A549 (cell line): ENCODE results near the gene ZIC1. TPM values are rescaled to one million over a fixed set of nuclear protein-coding genes. Genes with fewer than 3 reads are reported as not detected.

Experiments
- ATAC-seq, 2 experiments: fragments of 200-7000 bp in 1 of 2; fragments of >200 bp in 1 of 2; cut with Nextera tagmentation in 1 of 2; cut with Tn5 transposase in 1 of 2; 3 replicates each; pipeline versions ENCODE4 v1.8.0 to v1.9.1; 2018 to 2020; ENCODE audit warnings: mild to moderate bottlenecking in 1 of 2, moderate library complexity in 1 of 2
- CTCF ChIA-PET: fragments of 300-600 bp; sonication (Branson Sonifier 250); formaldehyde crosslinking; extraction: SDS; loops from one replicate; lab custom pipeline; 2021; ENCODE audit warnings: antibody characterized with exemption, inconsistent platforms; lab: Yijun Ruan, JAX
- POLR2A ChIA-PET: fragments of 350-600 bp; formaldehyde crosslinking; extraction: SDS; loops from one replicate; lab custom pipeline; 2021; ENCODE audit warnings: antibody characterized with exemption, inconsistent platforms; lab: Yijun Ruan, JAX
- DNase-seq, 2 experiments: peaks; one replicate each; pipeline versions ENCODE4 v3.0.0 to v3.0.0-alpha.2; 2011 to 2016; ENCODE audit warnings: low read depth in 1 of 2, low spot score in 1 of 2
- FAIRE-seq: peaks from 2 replicates; lab custom pipeline; 2011; peaks lifted over from hg19 to GRCh38; lab: Jason Lieb, UNC
- H3K27ac ChIP-seq, 2 experiments: fragments of >200 bp; sonication (Bioruptor Twin); formaldehyde crosslinking; 3 replicates each; pipeline ENCODE4 v1.5.1; 2016 to 2017
- H3K4me1 ChIP-seq: fragments of >200 bp; sonication (Bioruptor Twin); formaldehyde crosslinking; 3 replicates; pipeline ENCODE4 v1.6.1; 2016
- H3K4me2 ChIP-seq: fragments of >200 bp; sonication (Bioruptor Twin); formaldehyde crosslinking; 3 replicates; pipeline ENCODE4 v1.6.1; 2016
- H3K4me3 ChIP-seq: fragments of >200 bp; sonication (Bioruptor Twin); formaldehyde crosslinking; 3 replicates; pipeline ENCODE4 v1.5.1; 2016
- H3K9me3 ChIP-seq: fragments of >200 bp; sonication (Bioruptor Twin); formaldehyde crosslinking; 3 replicates; pipeline ENCODE4 v1.6.1; 2016
- CBX2 ChIP-seq: fragments of 200-600 bp; sonication (generic); IDR thresholded peaks from 2 replicates; pipeline ENCODE4 v1.6.1; 2016; ENCODE audit warnings: low read depth, mild to moderate bottlenecking, borderline replicate concordance
- CHD2 ChIP-seq: fragments of 150-350 bp; IDR thresholded peaks from 2 replicates; pipeline ENCODE4 v1.6.1; 2014; ENCODE audit warnings: low read length; ENCODE audit not compliant: partially characterized antibody
- EHMT2 ChIP-seq: fragments of 200-600 bp; sonication (generic); IDR thresholded peaks from 2 replicates; pipeline ENCODE4 v1.6.1; 2016; ENCODE audit warnings: antibody characterized with exemption, low read depth, mild to moderate bottlenecking, moderate library complexity
- FOSB ChIP-seq: fragments of 250-450 bp; sonication (Bioruptor Pico); IDR thresholded peaks from 2 replicates; pipeline ENCODE4 v1.5.0; 2020; ENCODE audit warnings: mild to moderate bottlenecking, moderate library complexity
- HMGXB4 ChIP-seq: fragments of 250-450 bp; sonication (Bioruptor Pico); IDR thresholded peaks from 2 replicates; pipeline ENCODE4 v1.5.0; 2021; ENCODE audit warnings: mild to moderate bottlenecking, moderate library complexity, borderline replicate concordance
- HOXB5 ChIP-seq: fragments of 250-450 bp; sonication (Bioruptor Pico); IDR thresholded peaks from 2 replicates; pipeline ENCODE4 v1.5.0; 2020; ENCODE audit warnings: mild to moderate bottlenecking, moderate library complexity
- JUNB ChIP-seq: fragments of >200 bp; sonication (Bioruptor Twin); formaldehyde crosslinking; IDR thresholded peaks from 2 replicates; pipeline ENCODE4 v1.6.1; 2016
- MAFK ChIP-seq: fragments of 450-650 bp; IDR thresholded peaks from 2 replicates; pipeline ENCODE4 v1.6.1; 2014; ENCODE audit not compliant: partially characterized antibody
- NR3C1 ChIP-seq: fragments of >200 bp; sonication (Bioruptor Twin); formaldehyde crosslinking; IDR thresholded peaks from 3 replicates; pipeline ENCODE4 v1.6.1; 2017
- RFX5 ChIP-seq: fragments of 450-650 bp; IDR thresholded peaks from 2 replicates; pipeline ENCODE4 v1.7.1; 2014; ENCODE audit warnings: antibody characterized with exemption, mild to moderate bottlenecking, moderate library complexity
- RNF2 ChIP-seq: fragments of 200-600 bp; sonication (generic); IDR thresholded peaks from 2 replicates; pipeline ENCODE4 v1.6.1; 2016; ENCODE audit warnings: low read depth, mild to moderate bottlenecking, antibody characterized with exemption, moderate library complexity, borderline replicate concordance
- TFCP2L1 ChIP-seq: fragments of 250-450 bp; sonication (Bioruptor Pico); IDR thresholded peaks from 2 replicates; pipeline ENCODE4 v1.5.0; 2021; ENCODE audit warnings: mild to moderate bottlenecking
- USF2 ChIP-seq: fragments of 450-650 bp; IDR thresholded peaks from 2 replicates; pipeline ENCODE4 v1.6.1; 2014; ENCODE audit warnings: antibody characterized with exemption
- ZC3H11A ChIP-seq: fragments of 450-650 bp; IDR thresholded peaks from 2 replicates; pipeline ENCODE4 v1.6.1; 2014; ENCODE audit warnings: antibody characterized with exemption, mild to moderate bottlenecking
- WGBS: methylation state at CpG from one replicate; pipeline ENCODE4 v1.1.6; 2017; ENCODE audit errors: missing lambda C conversion rate; 5-methylcytosine and 5-hydroxymethylcytosine counted together
- polyA plus RNA-seq, 4 experiments: library from polyadenylated mRNA; depleted of rRNA in 3 of 4; stranded (reverse); fragments of >200 nt; fragmentation: RNase III in 1 of 4; extraction: RNeasy Plus Mini Kit Qiagen cat#74134 plus additional on column Dnase treatment in 1 of 4; gene quantifications; 2 replicates in 3 of 4; 3 replicates in 1 of 4; pipeline ENCODE4 v1.2.3, GENCODE V29; 2011 to 2017
- TF ChIP-seq, protein P1 (sequence below): fragments of 200-600 bp; sonication (generic); IDR thresholded peaks from 2 replicates; pipeline ENCODE4 v1.6.1; 2016; ENCODE audit warnings: antibody characterized with exemption, mild to moderate bottlenecking, moderate library complexity

Gene ZIC1
- polyA plus RNA-seq, 2 of the 4 experiments (the other 2 are of a cell fraction), result 0.01 TPM; not detected in 1

- H3K4me2 ChIP-seq, result no peak overlapping the region
- ATAC-seq, result no peak
- H3K9me3 ChIP-seq, result 0 out of 3 replicates have a peak, but pooled peaks cover 4% of the 10 kb centered on the region
- ChIA-PET POLR2A (no interaction called here), CTCF (no interaction called here)
- H3K4me1 ChIP-seq, result no peaks in the 10 kb centered on the region
- FAIRE-seq, result no peak
- no peak for DNase-seq
- no peak overlapping the region for H3K27ac ChIP-seq
- no peak overlapping the region for H3K4me3 ChIP-seq
- 6% methylated on average over 6 of the region's 6 CpGs for WGBS
- TF ChIP-seq NR3C1, result no peak
Measured at GRCh38 chr3:147365196-147366115, 43.7 kb upstream of the ZIC1 start.

GRCh38 chr3:147367676-147368075, 41.5 kb upstream of the ZIC1 start:
- 0 out of 3 replicates have a peak, but pooled peaks cover 4% of the 10 kb centered on the region for H3K9me3 ChIP-seq
- ATAC-seq, result no peak
- FAIRE-seq, result no peak
- H3K27ac ChIP-seq, result no peak overlapping the region
- no peak overlapping the region for H3K4me2 ChIP-seq
- POLR2A ChIA-PET, result no interaction called here
- WGBS, result 0% methylated on average over 1 of the region's 1 CpG
- no peak for DNase-seq
- TF ChIP-seq EHMT2 (no peak), NR3C1 (no peak), ZC3H11A (no peak), MAFK (no peak), HOXB5 (CRISPR knock-in tag) (no peak), JUNB (no peak), TFCP2L1 (CRISPR knock-in tag) (no peak), CBX2 (no peak), RFX5 (no peak), CHD2 (no peak), HMGXB4 (CRISPR knock-in tag) (no peak), FOSB (no peak)
- TF ChIP-seq, protein P1, sequence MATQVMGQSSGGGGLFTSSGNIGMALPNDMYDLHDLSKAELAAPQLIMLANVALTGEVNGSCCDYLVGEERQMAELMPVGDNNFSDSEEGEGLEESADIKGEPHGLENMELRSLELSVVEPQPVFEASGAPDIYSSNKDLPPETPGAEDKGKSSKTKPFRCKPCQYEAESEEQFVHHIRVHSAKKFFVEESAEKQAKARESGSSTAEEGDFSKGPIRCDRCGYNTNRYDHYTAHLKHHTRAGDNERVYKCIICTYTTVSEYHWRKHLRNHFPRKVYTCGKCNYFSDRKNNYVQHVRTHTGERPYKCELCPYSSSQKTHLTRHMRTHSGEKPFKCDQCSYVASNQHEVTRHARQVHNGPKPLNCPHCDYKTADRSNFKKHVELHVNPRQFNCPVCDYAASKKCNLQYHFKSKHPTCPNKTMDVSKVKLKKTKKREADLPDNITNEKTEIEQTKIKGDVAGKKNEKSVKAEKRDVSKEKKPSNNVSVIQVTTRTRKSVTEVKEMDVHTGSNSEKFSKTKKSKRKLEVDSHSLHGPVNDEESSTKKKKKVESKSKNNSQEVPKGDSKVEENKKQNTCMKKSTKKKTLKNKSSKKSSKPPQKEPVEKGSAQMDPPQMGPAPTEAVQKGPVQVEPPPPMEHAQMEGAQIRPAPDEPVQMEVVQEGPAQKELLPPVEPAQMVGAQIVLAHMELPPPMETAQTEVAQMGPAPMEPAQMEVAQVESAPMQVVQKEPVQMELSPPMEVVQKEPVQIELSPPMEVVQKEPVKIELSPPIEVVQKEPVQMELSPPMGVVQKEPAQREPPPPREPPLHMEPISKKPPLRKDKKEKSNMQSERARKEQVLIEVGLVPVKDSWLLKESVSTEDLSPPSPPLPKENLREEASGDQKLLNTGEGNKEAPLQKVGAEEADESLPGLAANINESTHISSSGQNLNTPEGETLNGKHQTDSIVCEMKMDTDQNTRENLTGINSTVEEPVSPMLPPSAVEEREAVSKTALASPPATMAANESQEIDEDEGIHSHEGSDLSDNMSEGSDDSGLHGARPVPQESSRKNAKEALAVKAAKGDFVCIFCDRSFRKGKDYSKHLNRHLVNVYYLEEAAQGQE, result no peak
- no peaks in the 10 kb centered on the region for H3K4me1 ChIP-seq
- CTCF ChIA-PET, result no interaction called here
- H3K4me3 ChIP-seq, result no peak overlapping the region

DNA sequence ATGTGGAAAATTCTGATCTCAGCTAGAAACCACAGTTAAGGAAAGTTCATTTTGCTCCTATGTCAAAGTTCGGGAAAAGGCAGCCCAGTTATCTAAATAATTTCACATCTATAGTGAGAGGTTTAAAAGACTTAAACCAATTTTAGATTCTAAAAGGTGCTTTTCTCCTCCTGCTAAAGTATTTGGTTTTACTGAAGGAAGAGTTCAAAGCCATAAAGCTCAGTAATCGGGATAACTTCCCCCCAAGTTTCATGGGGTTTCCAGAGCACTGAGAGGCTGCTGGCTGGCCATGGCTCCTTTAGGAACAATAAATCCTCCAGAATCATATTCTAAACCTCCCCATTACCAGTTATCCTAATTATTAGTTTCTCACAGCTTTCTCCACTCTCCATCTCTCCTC, 41.0 kb upstream of the ZIC1 start:
- 0 out of 3 replicates have a peak, but pooled peaks cover 4% of the 10 kb centered on the region for H3K9me3 ChIP-seq
- 0 out of 2 replicates have a peak, but pooled peaks have one; percentile 24 for TF ChIP-seq RNF2
- no peak for TF ChIP-seq USF2
- 2% methylated on average over 2 of the region's 2 CpGs for WGBS
- H3K4me2 ChIP-seq, result no peak overlapping the region
- no peak overlapping the region for H3K27ac ChIP-seq
- no peak for DNase-seq
- no peak overlapping the region for H3K4me3 ChIP-seq
- POLR2A ChIA-PET, result no interaction called here
- ATAC-seq, result no peak
- FAIRE-seq, result no peak
- CTCF ChIA-PET, result no interaction called here
- no peaks in the 10 kb centered on the region for H3K4me1 ChIP-seq
